HEK293 (cell line): ENCODE results near the gene PEAR1.

Experiments
- CTCF ChIA-PET: fragments of 350-600 bp; formaldehyde crosslinking; extraction: SDS; loops from one replicate; lab custom pipeline; 2021; ENCODE audit warnings: antibody characterized with exemption; lab: Yijun Ruan, JAX
- POLR2A ChIA-PET: fragments of 300-600 bp; formaldehyde crosslinking; extraction: SDS; loops from one replicate; lab custom pipeline; 2020; ENCODE audit warnings: antibody characterized with exemption, inconsistent platforms; lab: Yijun Ruan, JAX
- H3K27ac ChIP-seq: fragments of 200-500 bp; sonication (Bioruptor generic); 2 replicates; pipeline ENCODE4 v1.5.1; 2014; ENCODE audit warnings: low read depth, low read length, control low read depth, inconsistent platforms; ENCODE audit errors: extremely low read depth
- H3K36me3 ChIP-seq, 2 experiments: fragments of 200-500 bp in 1 of 2; sonication (Bioruptor generic) in 1 of 2; 1 replicate in 1 of 2; 2 replicates in 1 of 2; pipeline ENCODE4 v1.5.1; 2014 to 2017; ENCODE audit warnings: inconsistent platforms in 2 of 2, low read length in 2 of 2; ENCODE audit not compliant: control insufficient read depth in 2 of 2, insufficient read depth in 1 of 2
- H3K4me1 ChIP-seq: fragments of 200-500 bp; sonication (Bioruptor generic); 2 replicates; pipeline ENCODE4 v1.5.1; 2014; ENCODE audit warnings: mild to moderate bottlenecking, low read length, inconsistent platforms; ENCODE audit not compliant: control insufficient read depth, insufficient read depth
- H3K4me3 ChIP-seq: 2 replicates; pipeline ENCODE4 v1.5.1; 2011; ENCODE audit warnings: low read depth, mild to moderate bottlenecking, control low read depth, low read length, moderate library complexity
- H3K9me3 ChIP-seq: fragments of 200-500 bp; sonication (Bioruptor generic); 2 replicates; pipeline ENCODE4 v1.5.1; 2014; ENCODE audit warnings: low read depth, low read length, inconsistent platforms; ENCODE audit not compliant: control insufficient read depth, insufficient read depth
- BCL11A ChIP-seq: fragments of 450-650 bp; formaldehyde crosslinking; IDR thresholded peaks from 2 replicates; pipeline ENCODE4 v1.5.1; 2016; ENCODE audit warnings: low read depth, missing biosample characterization, missing genetic modification characterization
- RBAK ChIP-seq: fragments of 450-650 bp; formaldehyde crosslinking; IDR thresholded peaks from 2 replicates; pipeline ENCODE4 v1.5.1; 2016; ENCODE audit warnings: missing biosample characterization, missing genetic modification characterization
- SALL2 ChIP-seq: fragments of 450-650 bp; formaldehyde crosslinking; IDR thresholded peaks from 2 replicates; pipeline ENCODE4 v1.5.0; 2017; ENCODE audit warnings: missing biosample characterization, mild to moderate bottlenecking, missing genetic modification characterization, borderline replicate concordance
- SCRT2 ChIP-seq: fragments of 450-650 bp; formaldehyde crosslinking; IDR thresholded peaks from 2 replicates; pipeline ENCODE4 v1.5.1; 2016; ENCODE audit warnings: missing biosample characterization, missing genetic modification characterization
- WT1 ChIP-seq: fragments of 450-650 bp; formaldehyde crosslinking; IDR thresholded peaks from 2 replicates; pipeline ENCODE4 v1.5.1; 2016; ENCODE audit warnings: missing biosample characterization, missing genetic modification characterization
- ZBTB8A ChIP-seq: fragments of 450-650 bp; formaldehyde crosslinking; IDR thresholded peaks from 2 replicates; pipeline ENCODE4 v1.5.1; 2016; ENCODE audit warnings: missing biosample characterization, missing genetic modification characterization
- ZEB2 ChIP-seq: fragments of 450-650 bp; formaldehyde crosslinking; IDR thresholded peaks from 2 replicates; pipeline ENCODE4 v1.5.1; 2016; ENCODE audit warnings: missing biosample characterization, missing genetic modification characterization
- ZIC2 ChIP-seq: fragments of 450-650 bp; formaldehyde crosslinking; IDR thresholded peaks from 2 replicates; pipeline ENCODE4 v1.5.1; 2016; ENCODE audit warnings: missing biosample characterization, missing genetic modification characterization
- ZNF133 ChIP-seq: fragments of 450-650 bp; formaldehyde crosslinking; IDR thresholded peaks from 2 replicates; pipeline ENCODE4 v1.5.1; 2016; ENCODE audit warnings: missing biosample characterization, missing genetic modification characterization
- ZNF202 ChIP-seq: fragments of 450-650 bp; formaldehyde crosslinking; IDR thresholded peaks from 2 replicates; pipeline ENCODE4 v1.5.1; 2016; ENCODE audit warnings: missing biosample characterization, missing genetic modification characterization, borderline replicate concordance
- ZNF37A ChIP-seq: fragments of 450-650 bp; IDR thresholded peaks from 2 replicates; pipeline ENCODE4 v1.5.1; 2018; ENCODE audit warnings: missing biosample characterization, missing genetic modification characterization
- ZNF404 ChIP-seq: fragments of 450-650 bp; formaldehyde crosslinking; IDR thresholded peaks from 2 replicates; pipeline ENCODE4 v1.5.1; 2017; ENCODE audit warnings: missing biosample characterization, missing genetic modification characterization
- ZNF544 ChIP-seq: fragments of 450-650 bp; formaldehyde crosslinking; IDR thresholded peaks from 2 replicates; pipeline ENCODE4 v1.5.0; 2017; ENCODE audit warnings: missing biosample characterization, missing genetic modification characterization
- ZNF561 ChIP-seq: fragments of 450-650 bp; IDR thresholded peaks from 2 replicates; pipeline ENCODE4 v1.5.1; 2018; ENCODE audit warnings: missing biosample characterization, missing genetic modification characterization, borderline replicate concordance
- ZNF623 ChIP-seq: fragments of 450-650 bp; formaldehyde crosslinking; IDR thresholded peaks from 2 replicates; pipeline ENCODE4 v1.5.1; 2016; ENCODE audit warnings: missing biosample characterization, missing genetic modification characterization
- TF ChIP-seq, protein P1 (sequence below): fragments of 450-650 bp; formaldehyde crosslinking; IDR thresholded peaks from 2 replicates; pipeline ENCODE4 v1.5.1; 2016; ENCODE audit warnings: missing biosample characterization, missing genetic modification characterization
- TF ChIP-seq, protein P2 (sequence below): fragments of 450-650 bp; formaldehyde crosslinking; IDR thresholded peaks from 2 replicates; pipeline ENCODE4 v1.5.1; 2016; ENCODE audit warnings: missing biosample characterization, missing genetic modification characterization
- TF ChIP-seq, protein P3 (sequence below): fragments of 450-650 bp; formaldehyde crosslinking; IDR thresholded peaks from 2 replicates; pipeline ENCODE4 v1.5.1; 2016; ENCODE audit warnings: missing biosample characterization, missing genetic modification characterization
- TF ChIP-seq, protein P4 (sequence below): fragments of 450-650 bp; formaldehyde crosslinking; IDR thresholded peaks from 2 replicates; pipeline ENCODE4 v1.5.1; 2017; ENCODE audit warnings: missing biosample characterization, missing genetic modification characterization

PEAR1 gene

DNA sequence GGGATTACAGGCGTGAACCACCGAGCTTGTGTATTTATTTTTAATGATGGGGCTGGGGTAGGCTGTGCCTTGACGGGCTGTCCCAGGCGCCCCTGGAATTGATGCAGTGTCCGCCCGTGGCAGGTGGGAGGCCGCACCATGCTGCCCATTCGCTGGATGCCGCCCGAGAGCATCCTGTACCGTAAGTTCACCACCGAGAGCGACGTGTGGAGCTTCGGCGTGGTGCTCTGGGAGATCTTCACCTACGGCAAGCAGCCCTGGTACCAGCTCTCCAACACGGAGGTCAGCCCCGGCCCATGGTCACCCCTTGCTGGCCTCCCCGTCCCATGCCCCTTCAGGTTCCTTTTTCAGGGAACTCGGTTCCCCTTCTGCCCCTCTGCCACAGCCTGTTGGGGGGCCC lies 13.6 kb upstream of the PEAR1 start:
- CTCF ChIA-PET: interaction anchor here (1.9 to 6.8 kb wide), 2 partner anchors 11 to 20 kb away, joined by 6 to 37 read pairs; partner anchors contain the start of gene NTRK1
- H3K27ac ChIP-seq: no peak overlapping the region
- POLR2A ChIA-PET: no interaction called here
- H3K4me1 ChIP-seq: no peaks in the 10 kb centered on the region
- no peaks in the 10 kb centered on the region for H3K36me3 ChIP-seq
- no peak overlapping the region for H3K4me3 ChIP-seq
- H3K9me3 ChIP-seq: no peaks in the 10 kb centered on the region
- TF ChIP-seq SCRT2 (tag by site-specific recombination): no peak
- TF ChIP-seq BCL11A (tag by site-specific recombination): no peak
- TF ChIP-seq ZNF37A (tag by site-specific recombination): no peak
- no peak for TF ChIP-seq ZNF544 (tag by site-specific recombination)
- no peak for TF ChIP-seq SALL2 (tag by site-specific recombination)
- no peak for TF ChIP-seq WT1 (tag by site-specific recombination)

DNA sequence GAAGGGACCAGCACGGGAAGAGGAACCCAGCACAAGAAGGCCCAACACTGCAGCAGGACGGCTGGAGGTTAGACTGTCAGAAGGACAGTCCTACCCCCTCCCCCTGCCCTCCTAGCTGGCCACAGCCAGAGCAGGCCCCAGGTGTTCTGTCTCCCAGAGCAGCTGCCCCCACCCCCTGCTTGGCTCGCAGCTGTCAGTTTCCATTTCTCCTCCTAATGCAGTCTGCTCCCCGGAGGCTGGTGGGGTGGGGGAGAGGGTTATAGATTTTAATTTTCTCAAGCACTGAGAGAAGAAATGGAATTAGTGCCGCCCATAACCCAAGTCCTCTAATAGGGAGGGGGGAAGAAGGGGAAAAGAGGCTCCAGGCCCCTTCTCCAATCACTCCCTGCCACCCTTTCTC lies 13.0 kb upstream of the PEAR1 start:
- Histone ChIP-seq H3K9me3 (no peaks in the 10 kb centered on the region), H3K36me3 (no peaks in the 10 kb centered on the region)

DNA sequence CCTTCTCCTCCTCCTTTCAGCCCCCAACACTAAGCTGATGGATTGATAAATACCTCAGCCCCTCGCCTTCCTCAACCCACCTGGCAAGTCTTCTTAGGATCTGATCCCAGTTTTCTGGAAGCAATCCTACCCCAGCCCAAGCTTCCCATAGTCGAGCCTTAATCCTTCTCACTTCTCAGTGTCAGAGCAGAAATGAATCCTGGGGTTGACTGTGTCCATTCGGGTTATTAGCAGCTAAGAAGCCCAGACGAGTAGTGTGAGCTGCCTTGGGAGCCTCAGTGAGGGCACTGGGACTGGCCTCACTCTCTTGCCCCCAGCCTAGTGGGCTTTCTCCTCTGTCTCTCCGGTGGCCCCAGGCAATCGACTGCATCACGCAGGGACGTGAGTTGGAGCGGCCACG lies 12.4 kb upstream of the PEAR1 start:
- POLR2A ChIA-PET: no interaction called here
- no peaks in the 10 kb centered on the region for H3K9me3 ChIP-seq

More for the DNA sequence above, 13.0 kb upstream of the PEAR1 start:
- Histone ChIP-seq H3K27ac (no peak overlapping the region), H3K4me1 (no peaks in the 10 kb centered on the region), H3K4me3 (no peak overlapping the region)
- TF ChIP-seq ZNF404 (tag by site-specific recombination) (no peak), ZIC2 (0 out of 2 replicates have a peak, but pooled peaks have one; percentile 26)
- ChIA-PET CTCF (interaction anchor here (0.7 to 6.8 kb wide), 3 partner anchors 11 to 198 kb away, joined by 3 to 37 read pairs (median 6); partner anchors contain the start of gene NTRK1), POLR2A (no interaction called here)

More for the DNA sequence above, 12.4 kb upstream of the PEAR1 start:
- H3K4me3 ChIP-seq: no peak overlapping the region
- H3K36me3 ChIP-seq: no peaks in the 10 kb centered on the region
- no peaks in the 10 kb centered on the region for H3K4me1 ChIP-seq
- H3K27ac ChIP-seq: no peak overlapping the region
- TF ChIP-seq ZNF133 (no peak), ZEB2 (no peak), ZBTB8A (tag by site-specific recombination) (no peak), RBAK (tag by site-specific recombination) (no peak), ZNF623 (tag by site-specific recombination) (no peak), ZNF202 (no peak), ZNF561 (tag by site-specific recombination) (no peak)
- TF ChIP-seq, protein P1, sequence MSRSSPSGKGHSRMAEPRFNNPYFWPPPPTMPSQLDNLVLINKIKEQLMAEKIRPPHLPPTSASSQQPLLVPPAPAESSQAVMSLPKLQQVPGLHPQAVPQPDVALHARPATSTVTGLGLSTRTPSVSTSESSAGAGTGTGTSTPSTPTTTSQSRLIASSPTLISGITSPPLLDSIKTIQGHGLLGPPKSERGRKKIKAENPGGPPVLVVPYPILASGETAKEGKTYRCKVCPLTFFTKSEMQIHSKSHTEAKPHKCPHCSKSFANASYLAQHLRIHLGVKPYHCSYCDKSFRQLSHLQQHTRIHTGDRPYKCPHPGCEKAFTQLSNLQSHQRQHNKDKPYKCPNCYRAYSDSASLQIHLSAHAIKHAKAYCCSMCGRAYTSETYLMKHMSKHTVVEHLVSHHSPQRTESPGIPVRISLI (tag by site-specific recombination): no peak
- TF ChIP-seq, protein P2, sequence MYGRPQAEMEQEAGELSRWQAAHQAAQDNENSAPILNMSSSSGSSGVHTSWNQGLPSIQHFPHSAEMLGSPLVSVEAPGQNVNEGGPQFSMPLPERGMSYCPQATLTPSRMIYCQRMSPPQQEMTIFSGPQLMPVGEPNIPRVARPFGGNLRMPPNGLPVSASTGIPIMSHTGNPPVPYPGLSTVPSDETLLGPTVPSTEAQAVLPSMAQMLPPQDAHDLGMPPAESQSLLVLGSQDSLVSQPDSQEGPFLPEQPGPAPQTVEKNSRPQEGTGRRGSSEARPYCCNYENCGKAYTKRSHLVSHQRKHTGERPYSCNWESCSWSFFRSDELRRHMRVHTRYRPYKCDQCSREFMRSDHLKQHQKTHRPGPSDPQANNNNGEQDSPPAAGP (tag by site-specific recombination): no peak
- TF ChIP-seq, protein P3, sequence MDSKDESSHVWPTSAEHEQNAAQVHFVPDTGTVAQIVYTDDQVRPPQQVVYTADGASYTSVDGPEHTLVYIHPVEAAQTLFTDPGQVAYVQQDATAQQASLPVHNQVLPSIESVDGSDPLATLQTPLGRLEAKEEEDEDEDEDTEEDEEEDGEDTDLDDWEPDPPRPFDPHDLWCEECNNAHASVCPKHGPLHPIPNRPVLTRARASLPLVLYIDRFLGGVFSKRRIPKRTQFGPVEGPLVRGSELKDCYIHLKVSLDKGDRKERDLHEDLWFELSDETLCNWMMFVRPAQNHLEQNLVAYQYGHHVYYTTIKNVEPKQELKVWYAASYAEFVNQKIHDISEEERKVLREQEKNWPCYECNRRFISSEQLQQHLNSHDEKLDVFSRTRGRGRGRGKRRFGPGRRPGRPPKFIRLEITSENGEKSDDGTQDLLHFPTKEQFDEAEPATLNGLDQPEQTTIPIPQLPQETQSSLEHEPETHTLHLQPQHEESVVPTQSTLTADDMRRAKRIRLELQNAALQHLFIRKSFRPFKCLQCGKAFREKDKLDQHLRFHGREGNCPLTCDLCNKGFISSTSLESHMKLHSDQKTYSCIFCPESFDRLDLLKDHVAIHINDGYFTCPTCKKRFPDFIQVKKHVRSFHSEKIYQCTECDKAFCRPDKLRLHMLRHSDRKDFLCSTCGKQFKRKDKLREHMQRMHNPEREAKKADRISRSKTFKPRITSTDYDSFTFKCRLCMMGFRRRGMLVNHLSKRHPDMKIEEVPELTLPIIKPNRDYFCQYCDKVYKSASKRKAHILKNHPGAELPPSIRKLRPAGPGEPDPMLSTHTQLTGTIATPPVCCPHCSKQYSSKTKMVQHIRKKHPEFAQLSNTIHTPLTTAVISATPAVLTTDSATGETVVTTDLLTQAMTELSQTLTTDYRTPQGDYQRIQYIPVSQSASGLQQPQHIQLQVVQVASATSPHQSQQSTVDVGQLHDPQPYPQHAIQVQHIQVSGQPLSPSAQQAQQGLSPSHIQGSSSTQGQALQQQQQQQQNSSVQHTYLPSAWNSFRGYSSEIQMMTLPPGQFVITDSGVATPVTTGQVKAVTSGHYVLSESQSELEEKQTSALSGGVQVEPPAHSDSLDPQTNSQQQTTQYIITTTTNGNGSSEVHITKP (tag by site-specific recombination): no peak
- TF ChIP-seq, protein P4, sequence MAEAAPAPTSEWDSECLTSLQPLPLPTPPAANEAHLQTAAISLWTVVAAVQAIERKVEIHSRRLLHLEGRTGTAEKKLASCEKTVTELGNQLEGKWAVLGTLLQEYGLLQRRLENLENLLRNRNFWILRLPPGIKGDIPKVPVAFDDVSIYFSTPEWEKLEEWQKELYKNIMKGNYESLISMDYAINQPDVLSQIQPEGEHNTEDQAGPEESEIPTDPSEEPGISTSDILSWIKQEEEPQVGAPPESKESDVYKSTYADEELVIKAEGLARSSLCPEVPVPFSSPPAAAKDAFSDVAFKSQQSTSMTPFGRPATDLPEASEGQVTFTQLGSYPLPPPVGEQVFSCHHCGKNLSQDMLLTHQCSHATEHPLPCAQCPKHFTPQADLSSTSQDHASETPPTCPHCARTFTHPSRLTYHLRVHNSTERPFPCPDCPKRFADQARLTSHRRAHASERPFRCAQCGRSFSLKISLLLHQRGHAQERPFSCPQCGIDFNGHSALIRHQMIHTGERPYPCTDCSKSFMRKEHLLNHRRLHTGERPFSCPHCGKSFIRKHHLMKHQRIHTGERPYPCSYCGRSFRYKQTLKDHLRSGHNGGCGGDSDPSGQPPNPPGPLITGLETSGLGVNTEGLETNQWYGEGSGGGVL (tag by site-specific recombination): no peak
- CTCF ChIA-PET: interaction anchor here (0.6 to 6.8 kb wide), 4 partner anchors 10 to 210 kb away, joined by 3 to 37 read pairs (median 4); partner anchors contain the start of gene NTRK1
